OCI-LY7 (cell line): ENCODE measurements around the gene BTF3. TPM values are rescaled to one million over a fixed set of nuclear protein-coding genes. Genes with fewer than 3 reads are reported as not detected.

Source experiments
- BruUV-seq: library from RNA; stranded (reverse); fragments of 400-500 nt; replicated peaks from 2 replicates; lab custom pipeline; 2021; lab: Mats Ljungman, UMichigan
- CTCF ChIA-PET: fragments of 300-600 bp; sonication (Branson Sonifier 250); formaldehyde crosslinking; loops from one replicate; lab custom pipeline; 2022; ENCODE audit warnings: antibody characterized with exemption; ENCODE audit not compliant: unreplicated experiment; lab: Charles Lee
- POLR2A ChIA-PET: fragments of 300-600 bp; sonication (Branson Sonifier 250); formaldehyde crosslinking; loops from one replicate; lab custom pipeline; 2022; ENCODE audit warnings: antibody characterized with exemption; lab: Charles Lee
- DNase-seq: peaks from one replicate; pipeline ENCODE4 v3.0.0-alpha.2; 2015; ENCODE audit warnings: low spot score
- H2AFZ ChIP-seq: fragments of 200-600 bp; sonication (generic), shearing (Covaris generic); 2 replicates; pipeline ENCODE4 v1.6.1; 2014; ENCODE audit warnings: mild to moderate bottlenecking, antibody characterized with exemption, low read length, moderate library complexity
- H3K27ac ChIP-seq: fragments of 200-600 bp; sonication (generic); 2 replicates; pipeline ENCODE4 v1.5.1; 2014; ENCODE audit warnings: mixed run types, low read depth, mild to moderate bottlenecking, moderate library complexity, low read length, inconsistent platforms; ENCODE audit not compliant: poor library complexity, severe bottlenecking
- H3K36me3 ChIP-seq: fragments of 200-600 bp; sonication (generic); 2 replicates; pipeline ENCODE4 v1.6.1; 2014; ENCODE audit warnings: mild to moderate bottlenecking, antibody characterized with exemption, low read length, moderate library complexity, mixed read lengths; ENCODE audit not compliant: insufficient read depth
- H3K4me1 ChIP-seq: fragments of 200-600 bp; sonication (generic); 2 replicates; pipeline ENCODE4 v1.5.1; 2014; ENCODE audit warnings: mild to moderate bottlenecking, low read length; ENCODE audit not compliant: insufficient read depth, poor library complexity, severe bottlenecking
- H3K4me2 ChIP-seq: fragments of 200-600 bp; sonication (generic); 2 replicates; pipeline ENCODE4 v1.6.1; 2014; ENCODE audit warnings: mild to moderate bottlenecking, low read length
- H3K4me3 ChIP-seq: fragments of 200-600 bp; sonication (generic); 2 replicates; pipeline ENCODE4 v1.5.1; 2014; ENCODE audit warnings: mild to moderate bottlenecking, low read depth, low read length; ENCODE audit not compliant: poor library complexity, severe bottlenecking
- H3K79me2 ChIP-seq: fragments of 200-600 bp; sonication (generic); 2 replicates; pipeline ENCODE4 v1.6.1; 2016; ENCODE audit warnings: low read depth, mild to moderate bottlenecking, low read length, moderate library complexity, mixed read lengths; ENCODE audit not compliant: insufficient read depth
- H3K9me2 ChIP-seq: fragments of 200-600 bp; sonication (generic); 2 replicates; pipeline ENCODE4 v1.6.1; 2016; ENCODE audit warnings: mild to moderate bottlenecking, low read length, mixed read lengths; ENCODE audit not compliant: insufficient read depth
- H3K9me3 ChIP-seq: fragments of 200-600 bp; sonication (generic); 2 replicates; pipeline ENCODE4 v1.6.1; 2014; ENCODE audit warnings: mild to moderate bottlenecking, mixed run types, low read length, mixed read lengths
- H4K20me1 ChIP-seq: fragments of 200-600 bp; sonication (generic); 2 replicates; pipeline ENCODE4 v1.6.1; 2014; ENCODE audit warnings: mild to moderate bottlenecking, antibody characterized with exemption, low read length, moderate library complexity, mixed read lengths; ENCODE audit not compliant: insufficient read depth
- CTCF ChIP-seq: fragments of 200-600 bp; sonication (generic); conservative IDR thresholded peaks from 2 replicates; pipeline ENCODE4 v1.5.1; 2014; ENCODE audit warnings: mild to moderate bottlenecking, antibody characterized with exemption, low read length, moderate library complexity, mixed read lengths
- EZH2phosphoT487 ChIP-seq: fragments of 200-600 bp; sonication (generic); IDR thresholded peaks from 2 replicates; pipeline ENCODE4 v1.6.1; 2018; ENCODE audit warnings: low read depth, borderline replicate concordance, mild to moderate bottlenecking, mixed run types, antibody characterized with exemption, low read length, moderate library complexity, mixed read lengths
- intact Hi-C: fragments of 100-400 bp; cut with micrococcal nuclease; formaldehyde crosslinking; loops from one replicate; pipeline ENCODE4 v1.10.0; 2022; ENCODE audit not compliant: unreplicated experiment
- total RNA-seq, 2 experiments: library from RNA; depleted of rRNA in 1 of 2; stranded (reverse); fragments of >200 nt in 1 of 2; shearing (Covaris generic) in 1 of 2; gene quantifications; 2 replicates each; pipeline ENCODE4 v1.2.3, GENCODE V29; 2014 to 2022

BTF3 gene
- total RNA-seq, 2 experiments from 2014 or later, result 350 to 736 TPM

- TF ChIP-seq EZH2phosphoT487, result no peak
- no peak for TF ChIP-seq CTCF
- no peaks in the 10 kb centered on the region for H3K79me2 ChIP-seq
- H4K20me1 ChIP-seq, result no peaks in the 10 kb centered on the region
- H3K36me3 ChIP-seq, result no peaks in the 10 kb centered on the region
- no peak for DNase-seq
- H3K4me2 ChIP-seq, result no peak overlapping the region
- CTCF ChIA-PET, result no interaction called here
- H3K4me3 ChIP-seq, result no peak overlapping the region
- H3K9me3 ChIP-seq, result no peaks in the 10 kb centered on the region
- H3K4me1 ChIP-seq, result no peaks in the 10 kb centered on the region
- no peak overlapping the region for H3K27ac ChIP-seq
- BruUV-seq, result no TSS peak
- H3K9me2 ChIP-seq, result no peaks in the 10 kb centered on the region
- no peak overlapping the region for H2AFZ ChIP-seq
- POLR2A ChIA-PET, result interaction anchor here (0.5 to 0.7 kb wide), 2 partner anchors 87 to 1271 kb away, joined by 3 to 6 read pairs; no protein-coding TSS in a partner anchor
- intact Hi-C loops, result no loop called here
Measured at GRCh38 chr5:73480500-73480899, 17.7 kb upstream of the BTF3 start.

GRCh38 chr5:73482383-73483136 is 15.7 kb upstream of the BTF3 start:
- Histone ChIP-seq H3K4me1 (no peaks in the 10 kb centered on the region), H3K4me3 (no peak overlapping the region), H3K79me2 (no peaks in the 10 kb centered on the region), H3K9me2 (no peaks in the 10 kb centered on the region), H3K36me3 (no peaks in the 10 kb centered on the region), H2AFZ (no peak overlapping the region), H3K9me3 (no peaks in the 10 kb centered on the region), H3K4me2 (no peak overlapping the region), H3K27ac (no peak overlapping the region), H4K20me1 (no peaks in the 10 kb centered on the region)
- ChIA-PET CTCF (no interaction called here), POLR2A (no interaction called here)
- no peak for DNase-seq
- intact Hi-C loops, result no loop called here
- TF ChIP-seq EZH2phosphoT487, result no peak
- no peak for TF ChIP-seq CTCF
- no TSS peak for BruUV-seq

- no TSS peak for BruUV-seq
- Histone ChIP-seq H2AFZ (no peak overlapping the region), H3K4me3 (no peak overlapping the region), H3K79me2 (no peaks in the 10 kb centered on the region), H3K9me3 (no peaks in the 10 kb centered on the region), H4K20me1 (no peaks in the 10 kb centered on the region), H3K4me1 (no peaks in the 10 kb centered on the region), H3K27ac (no peak overlapping the region), H3K9me2 (no peaks in the 10 kb centered on the region), H3K4me2 (no peak overlapping the region), H3K36me3 (no peaks in the 10 kb centered on the region)
- no peak for DNase-seq
- POLR2A ChIA-PET, result no interaction called here
- CTCF ChIA-PET, result no interaction called here
- TF ChIP-seq EZH2phosphoT487, result no peak
- TF ChIP-seq CTCF, result no peak
- intact Hi-C loops, result no loop called here
Measured at GRCh38 chr5:73483676-73484075, 14.6 kb upstream of the BTF3 start.
